HepG2 (cell line): ENCODE data around the gene MDH1. TPM values are rescaled to one million over a fixed set of nuclear protein-coding genes. Genes with fewer than 3 reads are reported as not detected.

Source experiments
- ATF3 ChIP-seq: sonication (generic); formaldehyde crosslinking; IDR thresholded peaks from 2 replicates; pipeline ENCODE4 v1.4.0; 2020; ENCODE audit warnings: missing genetic modification reagents
- BCL6 ChIP-seq: IDR thresholded peaks from 2 replicates; pipeline ENCODE4 v1.6.1; 2016; ENCODE audit warnings: missing genetic modification reagents, missing compliant biosample characterization
- BCLAF1 ChIP-seq: fragments of 450-650 bp; IDR thresholded peaks from 2 replicates; pipeline ENCODE4 v1.6.1; 2017; ENCODE audit warnings: mild to moderate bottlenecking
- CEBPB ChIP-seq: IDR thresholded peaks from 2 replicates; pipeline ENCODE4 v1.6.1; 2011; ENCODE audit warnings: low read depth, low read length, improper control_type of control experiment, borderline replicate concordance
- CEBPG ChIP-seq: IDR thresholded peaks from 2 replicates; pipeline ENCODE4 v1.6.1; 2016
- CREM ChIP-seq, 2 experiments: sonication (generic) in 1 of 2; formaldehyde crosslinking in 1 of 2; IDR thresholded peaks; 2 replicates each; pipeline versions ENCODE4 v1.4.0 to v1.6.1; 2016 to 2020; ENCODE audit warnings: antibody characterized with exemption in 1 of 2, mild to moderate bottlenecking in 1 of 2, missing genetic modification reagents in 1 of 2
- ELF3 ChIP-seq: IDR thresholded peaks from 2 replicates; pipeline ENCODE4 v1.6.1; 2016; ENCODE audit warnings: missing genetic modification reagents, missing compliant biosample characterization
- HMG20B ChIP-seq: conservative IDR thresholded peaks from 2 replicates; pipeline ENCODE4 v1.6.1; 2016; ENCODE audit warnings: missing genetic modification reagents, missing compliant biosample characterization
- HNF4A ChIP-seq: sonication (generic); formaldehyde crosslinking; IDR thresholded peaks from 2 replicates; pipeline ENCODE4 v1.4.0; 2020; ENCODE audit warnings: missing genetic modification reagents
- HNF4G ChIP-seq, 2 experiments: sonication (generic) in 1 of 2; formaldehyde crosslinking in 1 of 2; IDR thresholded peaks; 2 replicates each; pipeline versions ENCODE4 v1.4.0 to v1.6.1; 2011 to 2020; ENCODE audit warnings: borderline replicate concordance in 2 of 2, low read depth in 2 of 2, mild to moderate bottlenecking in 2 of 2, low read length in 1 of 2, missing genetic modification reagents in 1 of 2, moderate library complexity in 1 of 2
- KAT2B ChIP-seq: fragments of 150-350 bp; IDR thresholded peaks from 2 replicates; pipeline ENCODE4 v1.6.1; 2014; ENCODE audit warnings: low read depth, low read length, borderline replicate concordance
- MXD3 ChIP-seq: IDR thresholded peaks from 2 replicates; pipeline ENCODE4 v1.6.1; 2016; ENCODE audit warnings: mild to moderate bottlenecking, missing biosample characterization, missing genetic modification reagents
- SMAD9 ChIP-seq: sonication (generic); formaldehyde crosslinking; IDR thresholded peaks from 2 replicates; pipeline ENCODE4 v1.5.1; 2020; ENCODE audit warnings: mild to moderate bottlenecking, missing genetic modification reagents
- SOX5 ChIP-seq: IDR thresholded peaks from 2 replicates; pipeline ENCODE4 v1.6.1; 2016; ENCODE audit warnings: borderline replicate concordance
- TRAFD1 ChIP-seq: sonication (generic); formaldehyde crosslinking; IDR thresholded peaks from 2 replicates; pipeline ENCODE4 v1.5.1; 2020; ENCODE audit warnings: missing genetic modification reagents, mild to moderate bottlenecking, borderline replicate concordance
- ZBTB43 ChIP-seq: sonication (generic); formaldehyde crosslinking; conservative IDR thresholded peaks from 2 replicates; pipeline ENCODE4 v1.4.0; 2020; ENCODE audit warnings: missing genetic modification reagents
- ZFP1 ChIP-seq: IDR thresholded peaks from 2 replicates; pipeline ENCODE4 v1.6.1; 2016
- ZMYM2 ChIP-seq: sonication (generic); formaldehyde crosslinking; IDR thresholded peaks from 2 replicates; pipeline ENCODE4 v1.8.0; 2022; ENCODE audit warnings: mild to moderate bottlenecking, missing genetic modification reagents
- ZMYM4 ChIP-seq: sonication (generic); formaldehyde crosslinking; IDR thresholded peaks from 2 replicates; pipeline ENCODE4 v1.8.1; 2023; ENCODE audit warnings: mild to moderate bottlenecking, missing genetic modification reagents
- ZNF292 ChIP-seq: sonication (generic); formaldehyde crosslinking; IDR thresholded peaks from 2 replicates; pipeline ENCODE4 v1.8.1; 2022; ENCODE audit warnings: mild to moderate bottlenecking, low read depth, missing genetic modification reagents, borderline replicate concordance
- ZNF3 ChIP-seq: IDR thresholded peaks from 2 replicates; pipeline ENCODE4 v1.7.0; 2017; ENCODE audit warnings: inconsistent platforms
- ZNF790 ChIP-seq: sonication (generic); formaldehyde crosslinking; IDR thresholded peaks from 2 replicates; pipeline ENCODE4 v1.8.0; 2022; ENCODE audit warnings: missing genetic modification reagents, mild to moderate bottlenecking, borderline replicate concordance
- polyA plus RNA-seq, 8 experiments: library from polyadenylated mRNA; depleted of rRNA in 3 of 8; stranded (reverse) in 7 of 8; unstranded in 1 of 8; fragments of >200 nt; fragmentation: Illumina TruSeq in 4 of 8; extraction: Trizol in 4 of 8; gene quantifications; 2 replicates each; pipeline versions ENCODE4 v1.2.1 to v1.2.3, GENCODE V29; 2011 to 2016; ENCODE audit warnings: low read depth in 4 of 8, missing spikeins in 1 of 8, mixed read lengths in 1 of 8; ENCODE audit not compliant: insufficient read depth in 1 of 8
- total RNA-seq, 5 experiments: library from RNA; depleted of rRNA; stranded (reverse); fragments of >200 nt; fragmentation: Illumina TruSeq; extraction: Trizol; gene quantifications; 2 replicates each; pipeline ENCODE4 v1.2.3, GENCODE V29; 2016; ENCODE audit warnings: low read depth in 1 of 5
- TF ChIP-seq, protein P1 (sequence below): sonication (generic); formaldehyde crosslinking; IDR thresholded peaks from 2 replicates; pipeline ENCODE4 v1.4.0; 2020; ENCODE audit warnings: low read depth, mild to moderate bottlenecking, missing genetic modification reagents

Gene MDH1
- total and polyA plus RNA-seq, 2 of the 13 experiments (the other 11 are each of a cell fraction or from before 2014, with no cell fraction given): 293 to 415 TPM

DNA sequence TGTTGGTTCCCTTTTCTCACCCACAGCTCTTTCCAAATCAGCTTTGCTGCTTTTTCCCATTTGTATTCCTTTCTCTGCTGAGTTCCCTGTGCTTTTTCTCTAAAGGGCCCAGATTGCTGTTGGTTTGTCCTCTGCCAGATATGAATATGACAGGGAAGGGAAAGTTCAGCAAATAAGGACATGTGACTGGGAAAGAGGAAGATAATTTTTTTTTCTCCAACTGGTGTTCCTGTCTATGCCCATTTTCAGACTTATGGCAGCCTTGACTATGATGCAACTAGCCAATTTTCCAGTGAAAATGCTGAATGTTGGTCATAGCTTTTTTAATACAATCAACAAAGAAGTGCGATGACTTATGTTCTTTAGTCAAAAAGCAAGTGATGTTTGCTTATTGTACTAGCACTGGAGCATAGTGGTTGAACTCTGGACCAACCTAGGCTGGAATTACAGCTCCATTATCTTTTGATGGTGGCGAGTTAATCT is 7.7 kb downstream of the MDH1 start (continued):
- TF ChIP-seq TRAFD1 (CRISPR knock-in tag) (no peak), MXD3 (CRISPR knock-in tag) (no peak), HMG20B (CRISPR knock-in tag) (0 out of 2 replicates have a peak, but pooled peaks have one; percentile 36), ZMYM2 (CRISPR knock-in tag) (0 out of 2 replicates have a peak, but pooled peaks have one; percentile 27), ZMYM4 (CRISPR knock-in tag) (peak; percentile 76), CREM (IDR thresholded peaks at IDR 0.05) (peak; percentile 44; the same call in 1 of the 2 replicates), CREM (CRISPR knock-in tag; IDR thresholded peaks at IDR 0.05) (no peak), SMAD9 (CRISPR knock-in tag) (no peak), SOX5 (CRISPR knock-in tag) (peak; percentile 76; the same call in 1 of the 2 replicates), HNF4A (CRISPR knock-in tag) (peak; percentile 81), ZNF3 (0 out of 2 replicates have a peak, but pooled peaks have one; percentile 44), ZBTB43 (CRISPR knock-in tag) (0 out of 2 replicates have a peak, but pooled peaks have one; percentile 57), ZNF790 (CRISPR knock-in tag) (no peak), CEBPB (peak; percentile 83), HNF4G (IDR thresholded peaks at IDR 0.05; ENCODE audit: borderline replicate concordance, low read depth, low read length) (peak; percentile 47; the same call in 1 of the 2 replicates), HNF4G (CRISPR knock-in tag; IDR thresholded peaks at IDR 0.05; ENCODE audit: borderline replicate concordance, low read depth) (no peak), ELF3 (CRISPR knock-in tag) (peak; percentile 41; the same call in 1 of the 2 replicates), KAT2B (no peak), BCLAF1 (no peak), ATF3 (CRISPR knock-in tag) (peak; percentile 33; the same call in 1 of the 2 replicates), CEBPG (CRISPR knock-in tag) (peak; percentile 88), BCL6 (CRISPR knock-in tag) (peak; percentile 60; the same call in 1 of the 2 replicates), ZNF292 (CRISPR knock-in tag) (peak; percentile 38; the same call in 1 of the 2 replicates), ZFP1 (CRISPR knock-in tag) (0 out of 2 replicates have a peak, but pooled peaks have one; percentile 29)
- TF ChIP-seq, protein P1, sequence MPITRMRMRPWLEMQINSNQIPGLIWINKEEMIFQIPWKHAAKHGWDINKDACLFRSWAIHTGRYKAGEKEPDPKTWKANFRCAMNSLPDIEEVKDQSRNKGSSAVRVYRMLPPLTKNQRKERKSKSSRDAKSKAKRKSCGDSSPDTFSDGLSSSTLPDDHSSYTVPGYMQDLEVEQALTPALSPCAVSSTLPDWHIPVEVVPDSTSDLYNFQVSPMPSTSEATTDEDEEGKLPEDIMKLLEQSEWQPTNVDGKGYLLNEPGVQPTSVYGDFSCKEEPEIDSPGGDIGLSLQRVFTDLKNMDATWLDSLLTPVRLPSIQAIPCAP (CRISPR knock-in tag): no peak
